Fibroblast of skin of left biceps (primary cell): ENCODE data around the gene HOXD9.

ENCODE experiments used
- DNase-seq, 2 experiments: peaks; one replicate each; pipeline ENCODE4 v3.0.0-alpha.2; 2013; ENCODE audit warnings: low read depth in 2 of 2

The HOXD9 gene

GRCh38 chr2:176165370-176166050 lies 43.0 kb downstream of the HOXD9 start:
- DNase-seq, result no peak

GRCh38 chr2:176166272-176166671 lies 43.8 kb downstream of the HOXD9 start:
- no peak for DNase-seq

GRCh38 chr2:176167398-176167797 lies 44.9 kb downstream of the HOXD9 start:
- no peak for DNase-seq

GRCh38 chr2:176169181-176169580 lies 46.7 kb downstream of the HOXD9 start:
- DNase-seq, result no peak

GRCh38 chr2:176169711-176170110 lies 47.2 kb downstream of the HOXD9 start:
- DNase-seq, result no peak

GRCh38 chr2:176170602-176171305 lies 48.2 kb downstream of the HOXD9 start:
- no peak for DNase-seq

GRCh38 chr2:176171351-176172006 lies 49.0 kb downstream of the HOXD9 start:
- DNase-seq, result no peak

GRCh38 chr2:176172007-176172894 lies 49.7 kb downstream of the HOXD9 start:
- no peak for DNase-seq

- DNase-seq, result no peak
Measured at GRCh38 chr2:176172895-176173566, 50.5 kb downstream of the HOXD9 start.

- no peak for DNase-seq
Measured at GRCh38 chr2:176173567-176174381, 51.3 kb downstream of the HOXD9 start.

GRCh38 chr2:176174382-176174823 lies 51.9 kb downstream of the HOXD9 start:
- no peak for DNase-seq
